SU-DHL-6 (cell line): ENCODE measurements around the gene CACNG7.

Experiments used
- EZH2phosphoT487 ChIP-seq: fragments of 200-600 bp; sonication (generic), shearing (Covaris generic); conservative IDR thresholded peaks from 2 replicates; pipeline ENCODE4 v1.6.1; 2018; ENCODE audit warnings: mild to moderate bottlenecking, antibody characterized with exemption, low read length, moderate library complexity, mixed read lengths
- TF ChIP-seq, protein P1 (sequence below): fragments of 200-600 bp; sonication (generic); IDR thresholded peaks from one replicate; pipeline ENCODE4 v1.5.1; 2017; ENCODE audit warnings: antibody characterized with exemption, mild to moderate bottlenecking, low read length, moderate library complexity; ENCODE audit not compliant: insufficient read depth, poor library complexity, severe bottlenecking

DNA sequence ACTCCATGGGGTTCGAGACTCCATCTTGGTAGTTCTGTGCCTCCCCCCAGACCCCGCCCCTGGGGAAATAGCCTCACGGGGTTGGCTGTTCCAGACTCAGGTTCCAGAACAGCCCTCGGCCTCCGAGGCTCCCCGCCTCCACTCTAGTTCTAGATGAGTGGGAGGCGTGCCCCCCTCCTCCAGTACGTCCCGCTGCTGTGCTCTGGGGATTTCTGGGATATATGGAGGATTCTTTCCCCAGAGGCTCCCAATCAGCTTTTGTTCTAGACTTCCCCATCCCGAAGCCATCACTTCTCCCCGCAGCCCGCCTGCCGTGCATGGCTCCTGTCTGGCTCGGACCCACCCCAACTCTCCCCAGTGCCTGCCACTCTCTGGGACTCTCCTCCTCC, 1.9 kb upstream of the CACNG7 start:
- TF ChIP-seq, protein P1, sequence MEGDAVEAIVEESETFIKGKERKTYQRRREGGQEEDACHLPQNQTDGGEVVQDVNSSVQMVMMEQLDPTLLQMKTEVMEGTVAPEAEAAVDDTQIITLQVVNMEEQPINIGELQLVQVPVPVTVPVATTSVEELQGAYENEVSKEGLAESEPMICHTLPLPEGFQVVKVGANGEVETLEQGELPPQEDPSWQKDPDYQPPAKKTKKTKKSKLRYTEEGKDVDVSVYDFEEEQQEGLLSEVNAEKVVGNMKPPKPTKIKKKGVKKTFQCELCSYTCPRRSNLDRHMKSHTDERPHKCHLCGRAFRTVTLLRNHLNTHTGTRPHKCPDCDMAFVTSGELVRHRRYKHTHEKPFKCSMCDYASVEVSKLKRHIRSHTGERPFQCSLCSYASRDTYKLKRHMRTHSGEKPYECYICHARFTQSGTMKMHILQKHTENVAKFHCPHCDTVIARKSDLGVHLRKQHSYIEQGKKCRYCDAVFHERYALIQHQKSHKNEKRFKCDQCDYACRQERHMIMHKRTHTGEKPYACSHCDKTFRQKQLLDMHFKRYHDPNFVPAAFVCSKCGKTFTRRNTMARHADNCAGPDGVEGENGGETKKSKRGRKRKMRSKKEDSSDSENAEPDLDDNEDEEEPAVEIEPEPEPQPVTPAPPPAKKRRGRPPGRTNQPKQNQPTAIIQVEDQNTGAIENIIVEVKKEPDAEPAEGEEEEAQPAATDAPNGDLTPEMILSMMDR: no peak
- TF ChIP-seq EZH2phosphoT487: no peak
